Ramos (cell line): ENCODE data around the gene INSIG2.
"Not testable (repeated sequence)": the region's sequence is repeated elsewhere in the genome, so short reads cannot be mapped to it uniquely, and the experiment has no call there.

Experiments used
- in situ Hi-C: fragments of 300-500 bp; cut with MboI; formaldehyde crosslinking; loops from one replicate; pipeline ENCODE4 v1.14.3; 2022; ENCODE audit warnings: low sequenced_read_pairs; ENCODE audit not compliant: unreplicated experiment

The INSIG2 gene

GRCh38 chr2:118058951-118059350, 29.3 kb upstream of the INSIG2 start:
- in situ Hi-C loops, result no loop called here

GRCh38 chr2:118059919-118060478, 28.3 kb upstream of the INSIG2 start:
- in situ Hi-C loops, result no loop called here

- in situ Hi-C loops, result no loop called here
Observed at GRCh38 chr2:118061135-118061955, 26.9 kb upstream of the INSIG2 start.

- in situ Hi-C loops, result no loop called here
Observed at GRCh38 chr2:118062048-118062447, 26.2 kb upstream of the INSIG2 start.

- in situ Hi-C loops, result no loop called here
Observed at GRCh38 chr2:118062669-118063068, 25.6 kb upstream of the INSIG2 start.

GRCh38 chr2:118065015-118065706, 23.1 kb upstream of the INSIG2 start:
- in situ Hi-C loops, result no loop called here

GRCh38 chr2:118065921-118066511, 22.3 kb upstream of the INSIG2 start:
- in situ Hi-C loops, result no loop called here

GRCh38 chr2:118077636-118078247, 10.5 kb upstream of the INSIG2 start:
- in situ Hi-C loops, result no loop called here

- in situ Hi-C loops, result no loop called here
Observed at GRCh38 chr2:118078734-118079133, 9.5 kb upstream of the INSIG2 start.

- in situ Hi-C loops, result no loop called here
Observed at GRCh38 chr2:118084491-118085089, 3.7 kb upstream of the INSIG2 start.

- in situ Hi-C loops, result no loop called here
Observed at GRCh38 chr2:118085173-118086023, 2.9 kb upstream of the INSIG2 start.

GRCh38 chr2:118086024-118086633, 2.1 kb upstream of the INSIG2 start:
- in situ Hi-C loops, result no loop called here

- in situ Hi-C loops, result no loop called here
Observed at GRCh38 chr2:118089139-118089800, 999 bp downstream of the INSIG2 start.

GRCh38 chr2:118090387-118091139, 2.3 kb downstream of the INSIG2 start:
- in situ Hi-C loops, result no loop called here

- in situ Hi-C loops, result no loop called here
Observed at GRCh38 chr2:118091140-118091478, 2.8 kb downstream of the INSIG2 start.

- in situ Hi-C loops, result no loop called here
Observed at GRCh38 chr2:118091631-118092030, 3.4 kb downstream of the INSIG2 start.

GRCh38 chr2:118094102-118094501, 5.8 kb downstream of the INSIG2 start:
- in situ Hi-C loops, result not testable (repeated sequence)

- in situ Hi-C loops, result no loop called here
Observed at GRCh38 chr2:118094503-118094902, 6.2 kb downstream of the INSIG2 start.
